LNCaP clone FGC (cell line): ENCODE measurements around the gene CXCR4.

Source experiments
- DNase-seq: peaks from one replicate; pipeline ENCODE4 v3.0.0-alpha.2; 2011; ENCODE audit warnings: low read depth
- H3K4me3 ChIP-seq: 2 replicates; pipeline ENCODE4 v1.5.1; 2011; ENCODE audit warnings: mild to moderate bottlenecking, low read depth, low read length, control low read depth
- TF ChIP-seq, protein P1 (sequence below): IDR thresholded peaks from 2 replicates; pipeline ENCODE4 v1.5.1; 2012; ENCODE audit warnings: mild to moderate bottlenecking; ENCODE audit not compliant: control insufficient read depth, insufficient read depth; ENCODE audit errors: extremely low read depth

CXCR4 gene

GRCh38 chr2:136132825-136133155 is 14.8 kb upstream of the CXCR4 start:
- no peak overlapping the region for H3K4me3 ChIP-seq
- TF ChIP-seq, protein P1, sequence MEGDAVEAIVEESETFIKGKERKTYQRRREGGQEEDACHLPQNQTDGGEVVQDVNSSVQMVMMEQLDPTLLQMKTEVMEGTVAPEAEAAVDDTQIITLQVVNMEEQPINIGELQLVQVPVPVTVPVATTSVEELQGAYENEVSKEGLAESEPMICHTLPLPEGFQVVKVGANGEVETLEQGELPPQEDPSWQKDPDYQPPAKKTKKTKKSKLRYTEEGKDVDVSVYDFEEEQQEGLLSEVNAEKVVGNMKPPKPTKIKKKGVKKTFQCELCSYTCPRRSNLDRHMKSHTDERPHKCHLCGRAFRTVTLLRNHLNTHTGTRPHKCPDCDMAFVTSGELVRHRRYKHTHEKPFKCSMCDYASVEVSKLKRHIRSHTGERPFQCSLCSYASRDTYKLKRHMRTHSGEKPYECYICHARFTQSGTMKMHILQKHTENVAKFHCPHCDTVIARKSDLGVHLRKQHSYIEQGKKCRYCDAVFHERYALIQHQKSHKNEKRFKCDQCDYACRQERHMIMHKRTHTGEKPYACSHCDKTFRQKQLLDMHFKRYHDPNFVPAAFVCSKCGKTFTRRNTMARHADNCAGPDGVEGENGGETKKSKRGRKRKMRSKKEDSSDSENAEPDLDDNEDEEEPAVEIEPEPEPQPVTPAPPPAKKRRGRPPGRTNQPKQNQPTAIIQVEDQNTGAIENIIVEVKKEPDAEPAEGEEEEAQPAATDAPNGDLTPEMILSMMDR, result no peak
- DNase-seq, result no peak

DNA sequence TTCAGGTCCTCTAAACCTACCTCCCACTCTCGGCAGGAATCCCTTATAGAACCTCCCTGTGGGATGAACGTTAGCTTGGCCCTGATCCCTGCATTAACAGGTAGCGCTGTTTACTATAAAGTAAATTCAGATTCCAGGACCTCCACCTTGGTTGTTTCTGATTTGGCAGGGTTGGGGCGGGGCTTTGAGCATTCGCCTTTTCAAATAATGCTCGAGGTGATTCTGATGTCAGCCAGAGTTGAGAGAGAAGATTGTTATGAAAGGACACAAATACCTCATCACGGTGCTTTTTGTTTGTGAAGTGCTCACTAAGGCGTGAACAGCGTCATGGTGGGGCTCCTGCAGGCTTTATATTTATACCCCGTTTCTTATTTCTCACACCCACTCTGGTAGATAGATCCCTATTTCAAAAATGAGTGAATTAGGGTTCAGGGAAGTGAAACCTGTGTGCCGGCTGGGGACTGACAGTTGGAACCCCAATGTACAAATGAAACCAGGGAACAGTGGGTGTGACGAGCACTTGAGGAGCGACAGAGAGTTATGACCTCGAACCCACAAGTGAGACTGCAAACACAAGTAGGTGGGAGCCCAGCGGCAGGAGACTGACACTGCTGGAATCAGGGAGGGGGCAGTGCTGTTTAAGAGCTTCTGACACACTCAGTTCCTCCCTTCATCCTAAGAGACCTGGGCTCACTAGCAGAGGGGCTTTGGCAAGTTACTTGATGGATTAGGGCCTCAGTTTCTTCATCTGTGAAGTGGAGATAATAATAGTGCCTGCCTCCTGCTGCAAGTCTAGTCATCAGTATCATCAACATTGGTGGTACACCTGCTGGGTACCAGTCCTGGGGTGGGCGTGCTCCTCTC is 14.2 kb upstream of the CXCR4 start:
- no peak for DNase-seq
- TF ChIP-seq, protein P1, result no peak
- no peak overlapping the region for H3K4me3 ChIP-seq

- TF ChIP-seq, protein P1, result no peak
- DNase-seq, result no peak
- H3K4me3 ChIP-seq, result no peak overlapping the region
Observed at GRCh38 chr2:136131484-136131960, 13.6 kb upstream of the CXCR4 start.

GRCh38 chr2:136130511-136130910 is 12.6 kb upstream of the CXCR4 start:
- TF ChIP-seq, protein P1, result no peak
- no peak overlapping the region for H3K4me3 ChIP-seq
- no peak for DNase-seq

DNA sequence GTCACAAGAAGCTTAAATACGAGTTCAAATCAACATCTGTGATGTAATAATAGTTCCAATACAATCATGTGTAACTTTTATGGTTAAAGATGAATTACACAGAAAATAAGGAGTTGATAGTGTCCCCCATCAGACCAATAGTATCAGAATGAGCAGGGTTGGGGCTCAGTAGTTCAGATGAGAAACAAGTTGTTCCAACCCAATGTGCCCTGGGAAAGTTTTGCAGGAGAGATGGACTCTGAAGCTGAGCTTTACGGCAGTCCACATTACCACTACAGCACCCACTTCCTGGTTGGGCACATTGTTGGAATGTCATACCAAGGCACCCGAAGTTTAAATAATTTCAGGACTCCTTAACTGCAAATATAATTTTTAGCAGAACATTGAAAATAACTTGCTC is 12.1 kb upstream of the CXCR4 start:
- no peak for DNase-seq
- H3K4me3 ChIP-seq, result no peak overlapping the region
- TF ChIP-seq, protein P1, result no peak

- TF ChIP-seq, protein P1, result no peak
- DNase-seq, result no peak
- no peak overlapping the region for H3K4me3 ChIP-seq
Observed at GRCh38 chr2:136129601-136130000, 11.7 kb upstream of the CXCR4 start.

DNA sequence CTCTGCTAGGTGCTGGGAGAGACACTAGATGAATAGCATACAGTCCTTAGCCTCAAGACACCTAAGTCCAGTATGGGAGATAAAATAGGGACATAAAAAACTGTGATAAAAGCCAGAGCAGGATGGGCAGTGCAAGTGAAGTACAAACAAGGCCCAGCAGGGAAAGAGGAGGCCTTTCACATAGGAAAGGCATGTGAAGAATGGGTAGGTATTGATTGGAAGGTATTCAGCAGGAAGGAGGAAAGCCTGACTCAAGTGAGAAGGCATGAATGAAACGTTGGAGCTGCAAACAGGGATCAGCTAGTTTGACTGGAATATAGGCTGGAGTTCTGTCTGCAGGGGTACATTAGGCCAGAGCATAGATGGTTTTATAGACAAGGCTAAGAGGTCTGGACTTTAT is 11.0 kb upstream of the CXCR4 start:
- TF ChIP-seq, protein P1, result no peak
- DNase-seq, result no peak
- H3K4me3 ChIP-seq, result no peak overlapping the region
